Measurements from ENCODE around the gene CSF3R.

DNA sequence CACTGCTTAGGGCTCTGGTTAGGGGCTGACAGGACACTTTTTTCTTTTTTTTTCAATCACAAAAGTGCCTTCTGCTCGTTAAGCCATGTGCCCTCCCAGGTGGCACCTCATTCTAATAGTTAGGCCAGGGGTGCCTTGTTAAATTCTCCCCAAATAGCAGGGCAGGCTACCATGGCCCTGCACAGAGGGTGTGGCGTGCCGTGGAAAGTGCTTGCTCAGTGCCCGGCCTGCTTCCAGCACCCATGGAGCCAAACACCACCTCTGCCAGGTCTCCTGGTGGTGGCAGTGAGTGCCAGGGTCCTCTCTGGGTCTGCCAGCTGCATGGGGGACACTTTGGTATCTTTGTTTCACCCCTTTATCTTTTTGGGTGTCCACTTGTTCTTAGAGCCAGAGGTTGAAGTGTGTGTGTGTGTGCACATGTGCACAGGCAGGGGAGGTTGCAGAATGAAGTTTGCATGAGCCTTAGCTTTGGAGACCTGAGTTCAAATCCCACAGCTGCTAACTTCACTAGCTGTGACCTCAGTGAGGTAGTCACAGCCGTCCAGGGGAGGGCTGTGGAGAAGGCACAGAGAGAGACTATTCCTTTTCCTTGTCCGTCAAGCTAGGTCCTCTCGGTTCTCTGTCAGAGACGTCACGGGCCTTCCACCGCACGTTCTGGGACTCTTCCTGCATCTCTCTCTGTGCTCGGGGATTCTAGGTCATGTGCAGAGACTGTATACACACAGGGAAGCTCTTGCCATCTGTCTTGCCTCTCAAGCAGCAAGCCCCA lies 39.9 kb upstream of the CSF3R start:
- TF ChIP-seq, protein P1, sequence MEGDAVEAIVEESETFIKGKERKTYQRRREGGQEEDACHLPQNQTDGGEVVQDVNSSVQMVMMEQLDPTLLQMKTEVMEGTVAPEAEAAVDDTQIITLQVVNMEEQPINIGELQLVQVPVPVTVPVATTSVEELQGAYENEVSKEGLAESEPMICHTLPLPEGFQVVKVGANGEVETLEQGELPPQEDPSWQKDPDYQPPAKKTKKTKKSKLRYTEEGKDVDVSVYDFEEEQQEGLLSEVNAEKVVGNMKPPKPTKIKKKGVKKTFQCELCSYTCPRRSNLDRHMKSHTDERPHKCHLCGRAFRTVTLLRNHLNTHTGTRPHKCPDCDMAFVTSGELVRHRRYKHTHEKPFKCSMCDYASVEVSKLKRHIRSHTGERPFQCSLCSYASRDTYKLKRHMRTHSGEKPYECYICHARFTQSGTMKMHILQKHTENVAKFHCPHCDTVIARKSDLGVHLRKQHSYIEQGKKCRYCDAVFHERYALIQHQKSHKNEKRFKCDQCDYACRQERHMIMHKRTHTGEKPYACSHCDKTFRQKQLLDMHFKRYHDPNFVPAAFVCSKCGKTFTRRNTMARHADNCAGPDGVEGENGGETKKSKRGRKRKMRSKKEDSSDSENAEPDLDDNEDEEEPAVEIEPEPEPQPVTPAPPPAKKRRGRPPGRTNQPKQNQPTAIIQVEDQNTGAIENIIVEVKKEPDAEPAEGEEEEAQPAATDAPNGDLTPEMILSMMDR (conservative IDR thresholded peaks at IDR 0.05; ENCODE audit: low read length): no peak
- TF ChIP-seq EZH2phosphoT487 (IDR thresholded peaks at IDR 0.05; ENCODE audit: borderline replicate concordance, low read depth, low read length): no peak

Data from OCI-LY7 (cell line).